HUES6 (cell line): ENCODE measurements around the gene XRCC2.
A peak's percentile ranks its signal among the peaks of the same experiment; 100 is the strongest.
"Not testable (repeated sequence)": the region's sequence is repeated elsewhere in the genome, so short reads cannot be mapped to it uniquely, and the experiment has no call there.

Experiments
- H3K27ac ChIP-seq: 2 replicates; pipeline ENCODE4 v1.7.0; 2013; ENCODE audit warnings: low read depth, mild to moderate bottlenecking, low read length, inconsistent platforms
- H3K27me3 ChIP-seq: 2 replicates; pipeline ENCODE4 v1.6.1; 2013; ENCODE audit warnings: low read length; ENCODE audit not compliant: control insufficient read depth, insufficient read depth
- H3K36me3 ChIP-seq: 2 replicates; pipeline ENCODE4 v1.6.1; 2013; ENCODE audit warnings: low read length; ENCODE audit not compliant: control insufficient read depth, insufficient read depth
- H3K4me1 ChIP-seq: 2 replicates; pipeline ENCODE4 v1.6.1; 2013; ENCODE audit warnings: low read length; ENCODE audit not compliant: control insufficient read depth, insufficient read depth
- H3K4me3 ChIP-seq: 2 replicates; pipeline ENCODE4 v1.5.1; 2013; ENCODE audit warnings: low read depth, low read length
- H3K9ac ChIP-seq: one replicate; pipeline ENCODE4 v1.6.1; 2013; ENCODE audit warnings: mild to moderate bottlenecking, low read length
- H3K9me3 ChIP-seq: 2 replicates; pipeline ENCODE4 v1.6.1; 2013; ENCODE audit warnings: low read depth, low read length; ENCODE audit not compliant: control insufficient read depth, insufficient read depth

XRCC2 gene

GRCh38 chr7:152675759-152676636, at the start of gene XRCC2:
XRCC2 (minus strand) TSS chr7:152676141; CDS start chr7:152676079, 62 bp downstream.
- Histone ChIP-seq H3K27ac (peak within 1 kb of the TSS; percentile 88), H3K4me3 (peak within 1 kb of the TSS; percentile 68), H3K9me3 (no peaks in the 10 kb centered on the region; the same call in 1 of the 2 replicates), H3K27me3 (no peaks in the 10 kb centered on the region), H3K4me1 (peaks cover 3% of the 10 kb centered on the region; the same call in 1 of the 2 replicates), H3K9ac (peak within 1 kb of the TSS; percentile 90), H3K36me3 (peaks cover 17% of the 10 kb centered on the region)

- Histone ChIP-seq H3K9me3 (no peaks in the 10 kb centered on the region), H3K4me1 (no peaks in the 10 kb centered on the region), H3K27me3 (no peaks in the 10 kb centered on the region), H3K9ac (no peak overlapping the region), H3K36me3 (no peaks in the 10 kb centered on the region), H3K4me3 (no peak overlapping the region), H3K27ac (no peak overlapping the region)
Observed at GRCh38 chr7:152723364-152723763, 47.4 kb upstream of the XRCC2 start.

GRCh38 chr7:152712412-152713042, 36.6 kb upstream of the XRCC2 start:
- H3K27ac ChIP-seq, H3K9ac ChIP-seq, H3K9me3 ChIP-seq, H3K4me1 ChIP-seq, H3K36me3 ChIP-seq, H3K4me3 ChIP-seq, H3K27me3 ChIP-seq: not testable (repeated sequence)

GRCh38 chr7:152711444-152711944, 35.6 kb upstream of the XRCC2 start:
- no peak overlapping the region for H3K9ac ChIP-seq
- H3K27me3 ChIP-seq, result no peaks in the 10 kb centered on the region
- no peak overlapping the region for H3K4me3 ChIP-seq
- no peaks in the 10 kb centered on the region for H3K36me3 ChIP-seq
- H3K9me3 ChIP-seq, result no peaks in the 10 kb centered on the region
- 0 out of 2 replicates have a peak, but pooled peaks cover 4% of the 10 kb centered on the region for H3K4me1 ChIP-seq
- H3K27ac ChIP-seq, result no peak overlapping the region

GRCh38 chr7:152710153-152710442, 34.2 kb upstream of the XRCC2 start:
- H3K9me3 ChIP-seq, result peaks cover 7% of the 10 kb centered on the region
- no peak overlapping the region for H3K9ac ChIP-seq
- H3K27me3 ChIP-seq, result no peaks in the 10 kb centered on the region
- no peak overlapping the region for H3K4me3 ChIP-seq
- no peaks in the 10 kb centered on the region for H3K36me3 ChIP-seq
- 0 out of 2 replicates have a peak, but pooled peaks cover 4% of the 10 kb centered on the region for H3K4me1 ChIP-seq
- H3K27ac ChIP-seq, result no peak overlapping the region

GRCh38 chr7:152709287-152710152, 33.6 kb upstream of the XRCC2 start:
- H3K4me1 ChIP-seq, result 0 out of 2 replicates have a peak, but pooled peaks cover 4% of the 10 kb centered on the region
- no peak overlapping the region for H3K27ac ChIP-seq
- H3K4me3 ChIP-seq, result no peak overlapping the region
- H3K9me3 ChIP-seq, result peaks cover 12% of the 10 kb centered on the region
- no peaks in the 10 kb centered on the region for H3K36me3 ChIP-seq
- H3K27me3 ChIP-seq, result no peaks in the 10 kb centered on the region
- H3K9ac ChIP-seq, result no peak overlapping the region

- Histone ChIP-seq H3K4me3 (no peak overlapping the region), H3K4me1 (0 out of 2 replicates have a peak, but pooled peaks cover under 1% of the 10 kb centered on the region), H3K27me3 (no peaks in the 10 kb centered on the region), H3K27ac (no peak overlapping the region), H3K9ac (no peak overlapping the region), H3K36me3 (no peaks in the 10 kb centered on the region), H3K9me3 (peaks cover 16% of the 10 kb centered on the region)
Observed at GRCh38 chr7:152704796-152705384, 28.9 kb upstream of the XRCC2 start.

- Histone ChIP-seq H3K4me3 (no peak overlapping the region), H3K4me1 (no peaks in the 10 kb centered on the region), H3K27me3 (no peaks in the 10 kb centered on the region), H3K9me3 (no peaks in the 10 kb centered on the region), H3K27ac (no peak overlapping the region), H3K36me3 (no peaks in the 10 kb centered on the region), H3K9ac (no peak overlapping the region)
Observed at GRCh38 chr7:152699079-152699478, 23.1 kb upstream of the XRCC2 start.

GRCh38 chr7:152697268-152697974, 21.5 kb upstream of the XRCC2 start:
- H3K4me1 ChIP-seq, H3K9me3 ChIP-seq, H3K36me3 ChIP-seq, H3K27ac ChIP-seq, H3K4me3 ChIP-seq, H3K9ac ChIP-seq, H3K27me3 ChIP-seq: not testable (repeated sequence)

- H3K4me1 ChIP-seq, H3K27ac ChIP-seq, H3K27me3 ChIP-seq, H3K9me3 ChIP-seq, H3K36me3 ChIP-seq, H3K9ac ChIP-seq, H3K4me3 ChIP-seq: not testable (repeated sequence)
Observed at GRCh38 chr7:152692196-152692595, 16.3 kb upstream of the XRCC2 start.
